ENCODE measurements around the gene MRPS14. TPM values are rescaled to one million over a fixed set of nuclear protein-coding genes. Genes with fewer than 3 reads are reported as not detected.

MRPS14 gene
- total and polyA plus RNA-seq, 7 experiments from 2014 or later, result 12.4 to 67.6 (median 35.6) TPM

DNA sequence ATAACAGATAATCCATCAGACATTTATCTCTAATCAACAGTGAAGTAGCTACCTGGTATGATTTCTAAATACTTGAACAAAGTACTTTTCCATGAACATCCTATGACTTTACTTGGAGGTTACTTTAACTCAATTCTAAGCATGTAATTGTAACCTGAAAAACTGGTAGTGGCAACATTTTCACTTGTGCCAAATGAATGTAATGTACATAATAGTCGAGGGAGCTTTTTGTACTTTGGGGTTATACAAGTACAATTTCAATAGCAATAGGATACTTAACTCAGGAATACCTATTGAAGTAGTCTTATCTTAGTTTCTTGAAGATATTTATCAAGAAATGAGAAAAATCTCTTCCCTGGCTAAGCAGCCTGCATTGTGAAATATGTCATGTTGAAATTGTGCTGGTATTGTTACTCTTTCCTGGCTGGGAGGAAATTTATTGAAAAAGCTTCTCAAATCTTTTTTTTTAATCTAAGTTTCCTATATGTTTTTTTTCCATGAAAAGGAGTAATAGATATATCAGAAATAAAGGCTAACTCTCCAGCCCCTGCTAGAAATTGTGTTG, 57.1 kb downstream of the MRPS14 start:
- Mint-ChIP-seq H3K4me3 (peak overlapping the region; percentile 67 to 93 (median 82)), H3K9me3 (peaks cover 0 to 2% (median 0%) of the 10 kb centered on the region in 11 donors), H3K27me3 (no peaks in the 10 kb centered on the region), H3K27ac (peak overlapping the region; percentile 87 to 99 (median 91)), H3K4me1 (peaks cover 35 to 75% (median 67%) of the 10 kb centered on the region in 7 donors), H3K36me3 (peaks cover 0 to 9% (median 0%) of the 10 kb centered on the region in 5 donors)
- ATAC-seq, result no peak
- ChIA-PET CTCF (interaction anchor here (0.8 to 2.7 kb wide), 5 partner anchors 17 to 166 kb away, joined by 5 to 15 read pairs (median 6); no protein-coding TSS in a partner anchor), POLR2A (interaction anchor here (0.6 to 10.7 kb wide), 25 partner anchors 8 to 1098 kb away, joined by 3 to 227 read pairs (median 3); partner anchors contain the start of genes CACYBP, MRPS14 and ZBTB37)
- Histone ChIP-seq H3K27me3 (ENCODE audit: control insufficient read depth in 2 of 2, insufficient read depth in 2 of 2, low read length in 2 of 2) (no peaks in the 10 kb centered on the region), H3K36me3 (ENCODE audit: control insufficient read depth in 2 of 3, insufficient read depth in 3 of 3, low read length in 3 of 3) (no peaks in the 10 kb centered on the region), H3K27ac (ENCODE audit: low read depth, low read length) (peak overlapping the region; percentile 68), H3K4me3 (ENCODE audit: low read length) (peak overlapping the region; percentile 39), H3K4me1 (ENCODE audit: control insufficient read depth in 2 of 2, insufficient read depth in 2 of 2, low read length in 2 of 2) (peaks cover 68 to 71% of the 10 kb centered on the region in 2 donors), H3K9me3 (ENCODE audit: control insufficient read depth in 2 of 3, low read length in 3 of 3) (no peaks in the 10 kb centered on the region)
- intact Hi-C loops (cut with micrococcal nuclease), result loop anchor here in 1 of 2 donors (1.0 to 10.0 kb wide), 3 partner anchors 8 to 229 kb away; partner anchors contain the start of gene KIAA0040
- no peak for DNase-seq

DNA sequence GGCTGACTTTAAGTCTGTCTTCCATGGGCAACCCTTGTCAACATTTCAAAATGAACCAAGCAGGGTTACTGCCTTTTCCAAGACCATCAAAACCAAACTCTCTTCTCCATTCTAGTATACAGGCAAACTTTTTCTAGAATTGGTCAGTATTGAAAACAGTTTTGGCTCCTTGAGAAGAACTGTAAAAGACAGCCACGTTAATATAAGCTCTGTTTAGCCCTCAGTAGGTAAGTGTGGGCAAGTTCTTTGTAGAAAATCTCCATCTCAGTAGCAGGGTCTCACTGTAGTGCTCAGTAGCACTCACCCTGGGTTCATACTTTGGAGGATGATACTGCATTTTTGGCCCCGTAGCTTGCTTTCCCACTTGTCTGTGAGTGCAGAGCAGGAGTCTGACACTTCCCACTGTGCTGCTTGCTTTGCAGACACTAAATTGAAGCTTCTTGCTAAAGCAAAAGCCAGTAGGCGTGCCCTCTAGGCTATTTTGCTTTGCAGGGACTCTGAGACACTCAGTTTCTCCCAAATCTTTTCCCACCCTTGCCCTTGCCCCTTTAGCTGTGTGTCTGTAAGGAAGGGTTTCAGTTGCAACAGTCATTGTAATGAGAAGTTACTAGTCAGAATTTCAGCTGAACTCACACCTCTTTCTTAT, 57.7 kb downstream of the MRPS14 start:
- Histone ChIP-seq H3K36me3 (ENCODE audit: control insufficient read depth in 2 of 3, insufficient read depth in 3 of 3, low read length in 3 of 3) (no peaks in the 10 kb centered on the region), H3K27me3 (ENCODE audit: control insufficient read depth in 2 of 2, insufficient read depth in 2 of 2, low read length in 2 of 2) (no peaks in the 10 kb centered on the region), H3K27ac (ENCODE audit: low read depth, low read length) (peak overlapping the region; percentile 68), H3K4me1 (ENCODE audit: control insufficient read depth in 2 of 2, insufficient read depth in 2 of 2, low read length in 2 of 2) (peaks cover 67% of the 10 kb centered on the region in 2 donors), H3K4me3 (ENCODE audit: low read length) (peak overlapping the region; percentile 39), H3K9me3 (ENCODE audit: control insufficient read depth in 2 of 3, low read length in 3 of 3) (no peaks in the 10 kb centered on the region)
- ChIA-PET POLR2A (interaction anchor here (0.6 to 10.7 kb wide), 26 partner anchors 8 to 1097 kb away, joined by 3 to 227 read pairs (median 3); partner anchors contain the start of genes CACYBP, MRPS14 and ZBTB37), CTCF (interaction anchor here (0.8 to 2.7 kb wide), 5 partner anchors 18 to 165 kb away, joined by 5 to 15 read pairs (median 6); no protein-coding TSS in a partner anchor)
- Mint-ChIP-seq H3K4me3 (peak overlapping the region; percentile 67 to 93 (median 82)), H3K4me1 (peaks cover 34 to 75% (median 69%) of the 10 kb centered on the region in 7 donors), H3K36me3 (peaks cover 0 to 9% (median 0%) of the 10 kb centered on the region in 5 donors), H3K27ac (peak overlapping the region; percentile 87 to 99 (median 91)), H3K9me3 (peaks cover 0 to 2% (median 0%) of the 10 kb centered on the region in 11 donors), H3K27me3 (no peaks in the 10 kb centered on the region)
- ATAC-seq (no peak), DNase-seq (peak in 4 of 9 donors; percentile 13 to 27 (median 20))
- intact Hi-C loops (cut with micrococcal nuclease), result loop anchor here (1.0 to 10.0 kb wide), 8 partner anchors 7 to 229 kb away; partner anchors contain the start of genes CACYBP (in 1 of the 2), KIAA0040 (in 1 of the 2) and MRPS14 (in 1 of the 2)

DNA sequence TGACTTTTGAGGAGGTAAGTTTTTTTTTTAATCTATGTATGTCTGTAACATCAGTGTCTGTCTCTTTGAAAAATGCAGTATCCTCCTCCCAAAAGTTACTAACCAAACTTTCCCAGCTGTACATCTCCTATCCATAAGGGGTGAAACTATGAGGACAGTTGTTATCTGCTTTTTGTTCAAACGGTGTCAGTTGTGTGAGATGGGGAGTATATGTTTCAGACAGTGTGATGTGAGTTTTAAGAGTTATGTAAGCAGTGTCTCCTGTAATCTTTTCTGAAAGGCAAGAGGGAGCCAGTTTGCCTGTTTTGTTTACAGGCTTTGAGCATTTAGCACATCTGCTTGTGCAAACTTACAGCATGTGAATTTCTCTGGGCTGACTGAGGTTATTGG, 58.3 kb downstream of the MRPS14 start:
- peak; percentile 57 for ATAC-seq
- peaks cover 0 to 2% (median 0%) of the 10 kb centered on the region in 11 donors for H3K9me3 Mint-ChIP-seq
- H3K27ac Mint-ChIP-seq, result peak overlapping the region; percentile 87 to 99 (median 91)
- peak in 6 of 9 donors; percentile 41 to 70 (median 60) for DNase-seq
- intact Hi-C loops (cut with micrococcal nuclease), result loop anchor here (1.0 to 10.0 kb wide), 9 partner anchors 8 to 230 kb away; partner anchors contain the start of genes CACYBP (in 2 of the 2), MRPS14 (in 2 of the 2) and KIAA0040 (in 1 of the 2)
- Histone ChIP-seq H3K9me3 (ENCODE audit: control insufficient read depth in 2 of 3, low read length in 3 of 3) (no peaks in the 10 kb centered on the region), H3K27me3 (ENCODE audit: control insufficient read depth in 2 of 2, insufficient read depth in 2 of 2, low read length in 2 of 2) (no peaks in the 10 kb centered on the region), H3K36me3 (ENCODE audit: control insufficient read depth in 2 of 3, insufficient read depth in 3 of 3, low read length in 3 of 3) (no peaks in the 10 kb centered on the region), H3K27ac (ENCODE audit: low read depth, low read length) (peak overlapping the region; percentile 68), H3K4me3 (ENCODE audit: low read length) (peak overlapping the region; percentile 39), H3K4me1 (ENCODE audit: control insufficient read depth in 2 of 2, insufficient read depth in 2 of 2, low read length in 2 of 2) (peaks cover 62% of the 10 kb centered on the region in 2 donors)
- POLR2A ChIA-PET, result interaction anchor here (0.6 to 10.7 kb wide), 17 partner anchors 11 to 1096 kb away, joined by 3 to 227 read pairs (median 5); partner anchors contain the start of genes CACYBP, MRPS14 and ZBTB37
- H3K36me3 Mint-ChIP-seq, result peaks cover 0 to 6% (median 0%) of the 10 kb centered on the region in 5 donors
- CTCF ChIA-PET, result interaction anchor here (0.8 to 2.7 kb wide), 4 partner anchors 18 to 165 kb away, joined by 5 to 15 read pairs (median 10); no protein-coding TSS in a partner anchor
- peak overlapping the region; percentile 67 to 93 (median 82) for H3K4me3 Mint-ChIP-seq
- H3K27me3 Mint-ChIP-seq, result no peaks in the 10 kb centered on the region
- H3K4me1 Mint-ChIP-seq, result peaks cover 32 to 70% (median 64%) of the 10 kb centered on the region in 7 donors

DNA sequence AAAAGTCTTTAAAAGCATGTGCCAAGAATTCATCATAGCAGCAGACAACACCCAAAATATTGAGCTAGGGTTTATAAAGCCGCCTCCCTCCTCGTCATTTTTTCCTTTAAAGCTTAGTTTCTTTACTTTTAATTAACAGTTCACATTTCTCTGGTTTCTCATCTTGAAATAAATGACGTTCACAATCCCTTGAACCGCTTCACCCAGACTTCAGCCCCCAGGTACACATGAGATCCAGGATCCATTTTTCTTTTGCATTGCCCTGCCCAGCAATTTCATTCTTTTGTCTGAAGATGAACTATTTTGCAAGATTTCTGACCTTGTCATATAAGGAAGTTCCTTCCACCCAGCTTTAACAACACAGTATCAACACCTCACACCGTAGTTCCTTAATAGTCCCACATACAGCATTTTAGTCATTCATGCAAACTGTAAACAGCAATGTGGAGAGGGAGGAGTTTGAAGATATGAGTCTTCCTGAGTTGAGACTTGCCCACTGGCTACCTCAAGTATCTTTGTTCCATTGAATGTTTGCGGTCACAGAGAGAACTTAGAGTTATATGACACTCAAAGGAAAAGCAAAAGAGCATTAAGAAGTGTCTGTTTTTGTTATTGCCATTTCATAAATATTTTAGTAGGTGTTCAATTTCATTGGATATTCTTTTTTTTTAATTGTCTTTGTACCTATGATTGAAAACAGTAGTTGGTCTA, 58.8 kb downstream of the MRPS14 start:
- peak; percentile 79 for ATAC-seq
- Histone ChIP-seq H3K4me1 (ENCODE audit: control insufficient read depth in 2 of 2, insufficient read depth in 2 of 2, low read length in 2 of 2) (peaks cover 56% of the 10 kb centered on the region in 2 donors), H3K36me3 (ENCODE audit: control insufficient read depth in 2 of 3, insufficient read depth in 3 of 3, low read length in 3 of 3) (no peaks in the 10 kb centered on the region), H3K9me3 (ENCODE audit: control insufficient read depth in 2 of 3, low read length in 3 of 3) (no peaks in the 10 kb centered on the region), H3K27ac (ENCODE audit: low read depth, low read length) (peak overlapping the region; percentile 68), H3K27me3 (ENCODE audit: control insufficient read depth in 2 of 2, insufficient read depth in 2 of 2, low read length in 2 of 2) (no peaks in the 10 kb centered on the region), H3K4me3 (ENCODE audit: low read length) (peak overlapping the region; percentile 39)
- CTCF ChIA-PET, result interaction anchor here (1.0 kb wide), 1 partner anchor 164 kb away, joined by 3 read pairs; no protein-coding TSS in a partner anchor
- peak in 8 of 9 donors; percentile 26 to 82 (median 68) for DNase-seq
- Mint-ChIP-seq H3K27me3 (no peaks in the 10 kb centered on the region), H3K27ac (peak overlapping the region; percentile 87 to 99 (median 91)), H3K9me3 (peaks cover 0 to 2% (median 0%) of the 10 kb centered on the region in 11 donors), H3K4me3 (peak overlapping the region; percentile 67 to 93 (median 82)), H3K36me3 (peaks cover 0 to 6% (median 0%) of the 10 kb centered on the region in 5 donors), H3K4me1 (peaks cover 27 to 64% (median 58%) of the 10 kb centered on the region in 7 donors)
- POLR2A ChIA-PET, result interaction anchor here (0.6 to 10.7 kb wide), 11 partner anchors 10 to 165 kb away, joined by 3 to 227 read pairs (median 5); partner anchors contain the start of genes CACYBP and MRPS14
- intact Hi-C loops (cut with micrococcal nuclease), result loop anchor here (1.0 to 10.0 kb wide), 6 partner anchors 26 to 230 kb away; partner anchors contain the start of genes MRPS14 (in 2 of the 2), CACYBP (in 1 of the 2) and KIAA0040 (in 1 of the 2)

DNA sequence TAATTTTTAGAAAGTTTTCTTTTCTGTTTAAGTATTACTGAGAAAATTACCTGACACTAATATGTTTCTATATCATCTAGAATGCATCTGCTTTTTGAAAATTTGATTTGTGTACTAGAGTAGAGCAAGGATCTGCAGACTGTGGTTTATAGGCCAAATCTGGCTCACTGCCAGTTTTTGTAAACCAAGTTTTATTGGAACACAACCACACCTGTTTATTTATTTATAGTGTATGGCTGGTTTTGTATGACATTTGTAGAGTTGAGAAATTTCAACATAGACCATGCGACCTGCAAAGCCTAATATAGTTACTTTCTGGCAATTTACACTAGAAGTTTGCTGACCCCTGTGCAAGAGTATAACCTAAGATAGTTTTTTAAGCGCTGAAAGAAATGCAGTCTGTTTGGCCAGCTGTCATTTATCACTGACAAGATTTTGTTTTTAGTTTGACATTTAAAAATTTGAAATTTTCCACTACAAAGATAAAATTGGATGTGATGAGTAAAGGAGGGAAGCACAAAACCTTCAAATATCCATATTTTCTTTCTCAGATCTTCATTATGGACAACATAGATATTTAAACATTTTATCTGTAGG, 59.6 kb downstream of the MRPS14 start:
- ChIA-PET POLR2A (interaction anchor here (0.6 to 10.7 kb wide), 12 partner anchors 10 to 1140 kb away, joined by 3 to 227 read pairs (median 5); partner anchors contain the start of genes CACYBP and MRPS14), CTCF (interaction anchor here (1.0 kb wide), 1 partner anchor 163 kb away, joined by 3 read pairs; no protein-coding TSS in a partner anchor)
- Histone ChIP-seq H3K9me3 (ENCODE audit: control insufficient read depth in 2 of 3, low read length in 3 of 3) (no peaks in the 10 kb centered on the region), H3K4me3 (ENCODE audit: low read length) (peak overlapping the region; percentile 39), H3K27ac (ENCODE audit: low read depth, low read length) (peak overlapping the region; percentile 68), H3K4me1 (ENCODE audit: control insufficient read depth in 2 of 2, insufficient read depth in 2 of 2, low read length in 2 of 2) (peaks cover 49 to 51% of the 10 kb centered on the region in 2 donors), H3K27me3 (ENCODE audit: control insufficient read depth in 2 of 2, insufficient read depth in 2 of 2, low read length in 2 of 2) (no peaks in the 10 kb centered on the region), H3K36me3 (ENCODE audit: control insufficient read depth in 2 of 3, insufficient read depth in 3 of 3, low read length in 3 of 3) (no peaks in the 10 kb centered on the region)
- H3K27ac Mint-ChIP-seq, result peak overlapping the region; percentile 87 to 99 (median 91)
- peaks cover 0 to 4% (median 0%) of the 10 kb centered on the region in 5 donors for H3K36me3 Mint-ChIP-seq
- intact Hi-C loops (cut with micrococcal nuclease), result loop anchor here (1.0 to 10.0 kb wide), 6 partner anchors 25 to 231 kb away; partner anchors contain the start of genes MRPS14 (in 2 of the 2), CACYBP (in 1 of the 2) and KIAA0040 (in 1 of the 2)
- H3K9me3 Mint-ChIP-seq, result peaks cover 0 to 2% (median 0%) of the 10 kb centered on the region in 11 donors
- no peaks in the 10 kb centered on the region for H3K27me3 Mint-ChIP-seq
- peak overlapping the region in 8 of 10 donors; percentile 25 to 92 (median 80) for H3K4me3 Mint-ChIP-seq
- ATAC-seq (no peak), DNase-seq (peak in 2 of 9 donors; percentile 11 to 23)
- peaks cover 22 to 56% (median 54%) of the 10 kb centered on the region in 7 donors for H3K4me1 Mint-ChIP-seq
